ENCODE data around the gene CFDP1.
"Not testable (repeated sequence)": the region's sequence is repeated elsewhere in the genome, so short reads cannot be mapped to it uniquely, and the experiment has no call there.

CFDP1 gene

GRCh38 chr16:75272097-75272551, 161.2 kb downstream of the CFDP1 start:
- no peak overlapping the region for H3K4me3 ChIP-seq (ENCODE audit: control insufficient read depth, low read depth, low read length)
- DNase-seq (ENCODE audit: low read depth), result no peak
- TF ChIP-seq CTCF (conservative IDR thresholded peaks at IDR 0.05; ENCODE audit: control insufficient read depth, insufficient read depth, low read depth, low read length), result no peak

- no peak for DNase-seq (ENCODE audit: low read depth)
- no peak for TF ChIP-seq CTCF (conservative IDR thresholded peaks at IDR 0.05; ENCODE audit: control insufficient read depth, insufficient read depth, low read depth, low read length)
Observed at GRCh38 chr16:75271441-75272096, 161.7 kb downstream of the CFDP1 start.

GRCh38 chr16:75269358-75269757, 163.9 kb downstream of the CFDP1 start:
- DNase-seq (ENCODE audit: low read depth); H3K4me3 ChIP-seq (ENCODE audit: control insufficient read depth, low read depth, low read length): not testable (repeated sequence)

More at GRCh38 chr16:75271441-75272096, 161.7 kb downstream of the CFDP1 start:
- no peak overlapping the region for H3K4me3 ChIP-seq (ENCODE audit: control insufficient read depth, low read depth, low read length)

GRCh38 chr16:75267631-75268264, 165.6 kb downstream of the CFDP1 start:
- DNase-seq (ENCODE audit: low read depth), result peak; percentile 57
- no peak for TF ChIP-seq CTCF (conservative IDR thresholded peaks at IDR 0.05; ENCODE audit: control insufficient read depth, insufficient read depth, low read depth, low read length)
- H3K4me3 ChIP-seq (ENCODE audit: control insufficient read depth, low read depth, low read length), result no peak overlapping the region

GRCh38 chr16:75266738-75267630, 166.3 kb downstream of the CFDP1 start:
- no peak for TF ChIP-seq CTCF (conservative IDR thresholded peaks at IDR 0.05; ENCODE audit: control insufficient read depth, insufficient read depth, low read depth, low read length)
- DNase-seq (ENCODE audit: low read depth), result no peak
- no peak overlapping the region for H3K4me3 ChIP-seq (ENCODE audit: control insufficient read depth, low read depth, low read length)

- no peak for TF ChIP-seq CTCF (conservative IDR thresholded peaks at IDR 0.05; ENCODE audit: control insufficient read depth, insufficient read depth, low read depth, low read length)
- H3K4me3 ChIP-seq (ENCODE audit: control insufficient read depth, low read depth, low read length), result peak overlapping the region; percentile 86
- peak; percentile 42 for DNase-seq (ENCODE audit: low read depth)
Observed at GRCh38 chr16:75265911-75266701, 167.2 kb downstream of the CFDP1 start.
